PFSK-1 (cell line): ENCODE data around the gene MYL6B.

Experiments used
- FOXP2 ChIP-seq: optimal IDR thresholded peaks from 2 replicates; pipeline ENCODE3; 2011; ENCODE audit warnings: borderline replicate concordance, control low read depth, inconsistent platforms; ENCODE audit not compliant: insufficient read depth; ENCODE audit errors: extremely low read length, extremely low read depth
- POLR2AphosphoS5 ChIP-seq: IDR thresholded peaks from 2 replicates; pipeline ENCODE4 v1.6.1; 2012; ENCODE audit warnings: low read depth, mild to moderate bottlenecking, control low read depth, low read length, moderate library complexity
- REST ChIP-seq, 2 experiments: IDR thresholded peaks; 2 replicates each; pipeline versions ENCODE4 v1.6.1 to v1.8.0; 2011 to 2012; ENCODE audit warnings: low read depth in 2 of 2, low read length in 2 of 2, control low read depth in 1 of 2, inconsistent platforms in 1 of 2, mild to moderate bottlenecking in 1 of 2, moderate library complexity in 1 of 2; ENCODE audit not compliant: insufficient read depth in 1 of 2
- SIN3A ChIP-seq: IDR thresholded peaks from 2 replicates; pipeline ENCODE4 v1.6.1; 2012; ENCODE audit warnings: mild to moderate bottlenecking, low read length, moderate library complexity, borderline replicate concordance; ENCODE audit not compliant: insufficient read depth
- TAF1 ChIP-seq: IDR thresholded peaks from 2 replicates; pipeline ENCODE4 v1.6.1; 2012; ENCODE audit warnings: low read length, control low read depth, borderline replicate concordance; ENCODE audit not compliant: insufficient read depth

MYL6B gene

GRCh38 chr12:56192582-56192981 lies 40.2 kb downstream of the MYL6B start:
- TF ChIP-seq FOXP2 (no peak), TAF1 (no peak), POLR2AphosphoS5 (no peak), SIN3A (no peak), REST (IDR thresholded peaks at IDR 0.05; ENCODE audit: insufficient read depth in 1 of 2, low read depth in 2 of 2, low read length in 2 of 2) (no peak)

- TF ChIP-seq TAF1 (no peak), POLR2AphosphoS5 (no peak), SIN3A (no peak), REST (IDR thresholded peaks at IDR 0.05; ENCODE audit: insufficient read depth in 1 of 2, low read depth in 2 of 2, low read length in 2 of 2) (no peak), FOXP2 (no peak)
These were observed 40.7 kb downstream of the MYL6B start for GRCh38 chr12:56193025-56193578.

GRCh38 chr12:56197921-56198635 lies 45.7 kb downstream of the MYL6B start:
- TF ChIP-seq REST (IDR thresholded peaks at IDR 0.05; ENCODE audit: insufficient read depth in 1 of 2, low read depth in 2 of 2, low read length in 2 of 2), result no peak
- no peak for TF ChIP-seq POLR2AphosphoS5
- no peak for TF ChIP-seq SIN3A
- TF ChIP-seq TAF1, result no peak
- TF ChIP-seq FOXP2, result no peak

- no peak for TF ChIP-seq POLR2AphosphoS5
- no peak for TF ChIP-seq FOXP2
- no peak for TF ChIP-seq REST (IDR thresholded peaks at IDR 0.05; ENCODE audit: insufficient read depth in 1 of 2, low read depth in 2 of 2, low read length in 2 of 2)
- no peak for TF ChIP-seq SIN3A
- TF ChIP-seq TAF1, result no peak
These were observed 46.4 kb downstream of the MYL6B start for GRCh38 chr12:56198836-56199235.

GRCh38 chr12:56202366-56202765 lies 50.0 kb downstream of the MYL6B start:
- TF ChIP-seq SIN3A, result no peak
- TF ChIP-seq POLR2AphosphoS5, result no peak
- TF ChIP-seq TAF1, result no peak
- TF ChIP-seq FOXP2, result no peak
- no peak for TF ChIP-seq REST (IDR thresholded peaks at IDR 0.05; ENCODE audit: insufficient read depth in 1 of 2, low read depth in 2 of 2, low read length in 2 of 2)
